HG03139 (cell line): Measurements from ENCODE around the gene CDS1.
A peak's percentile ranks its signal among the peaks of the same experiment; 100 is the strongest.
"Not testable (repeated sequence)": the region's sequence is repeated elsewhere in the genome, so short reads cannot be mapped to it uniquely, and the experiment has no call there.

Experiments
- ATAC-seq: cut with Tn5 transposase; IDR thresholded peaks from one replicate; pipeline ENCODE4 v1.9.1; 2021; ENCODE audit not compliant: unreplicated experiment

CDS1 gene

GRCh38 chr4:84582988-84583875 lies at the start of gene CDS1:
Gene CDS1 (plus strand): TSS chr4:84583127. CDS start chr4:84583402, 275 bp downstream.
- peak; percentile 37 for ATAC-seq

GRCh38 chr4:84535901-84536300 lies 47.0 kb upstream of the CDS1 start:
- ATAC-seq = no peak

GRCh38 chr4:84545093-84545492 lies 37.8 kb upstream of the CDS1 start:
- no peak for ATAC-seq

- ATAC-seq = no peak
Observed at GRCh38 chr4:84547211-84547610, 35.7 kb upstream of the CDS1 start.

GRCh38 chr4:84549191-84549590 lies 33.7 kb upstream of the CDS1 start:
- not testable (repeated sequence) for ATAC-seq

GRCh38 chr4:84562156-84562555 lies 20.8 kb upstream of the CDS1 start:
- no peak for ATAC-seq

GRCh38 chr4:84563002-84563401 lies 19.9 kb upstream of the CDS1 start:
- no peak for ATAC-seq

GRCh38 chr4:84565951-84566350 lies 17.0 kb upstream of the CDS1 start:
- ATAC-seq = no peak

GRCh38 chr4:84568496-84568895 lies 14.4 kb upstream of the CDS1 start:
- no peak for ATAC-seq

GRCh38 chr4:84569009-84569408 lies 13.9 kb upstream of the CDS1 start:
- ATAC-seq = no peak

GRCh38 chr4:84573385-84574068 lies 9.4 kb upstream of the CDS1 start:
- no peak for ATAC-seq

- no peak for ATAC-seq
Observed at GRCh38 chr4:84574069-84574720, 8.7 kb upstream of the CDS1 start.

GRCh38 chr4:84578540-84579402 lies 4.2 kb upstream of the CDS1 start:
- ATAC-seq = no peak

GRCh38 chr4:84579403-84579776 lies 3.5 kb upstream of the CDS1 start:
- ATAC-seq = no peak

- peak; percentile 73 for ATAC-seq
Observed at GRCh38 chr4:84582302-84582987, 482 bp upstream of the CDS1 start.

- no peak for ATAC-seq
Observed at GRCh38 chr4:84583876-84584380, 1.0 kb downstream of the CDS1 start.

GRCh38 chr4:84585251-84585650 lies 2.3 kb downstream of the CDS1 start:
- no peak for ATAC-seq

- ATAC-seq = no peak
Observed at GRCh38 chr4:84594724-84595123, 11.8 kb downstream of the CDS1 start.

- ATAC-seq = no peak
Observed at GRCh38 chr4:84596826-84597225, 13.9 kb downstream of the CDS1 start.

GRCh38 chr4:84597450-84597849 lies 14.5 kb downstream of the CDS1 start:
- ATAC-seq = no peak
